H1 (cell line): Measurements from ENCODE around the gene SNW1. TPM values are rescaled to one million over a fixed set of nuclear protein-coding genes. Genes with fewer than 3 reads are reported as not detected.

Experiments used
- BACH1 ChIP-seq: IDR thresholded peaks from 2 replicates; pipeline ENCODE4 v1.6.1; 2012; ENCODE audit warnings: low read length, improper control_type of control experiment
- CTCF ChIP-seq, 3 experiments: IDR thresholded peaks; 1 replicate in 2 of 3; 2 replicates in 1 of 3; pipeline versions ENCODE4 v1.5.1 to v1.6.1; 2011; ENCODE audit warnings: low read length in 3 of 3, mild to moderate bottlenecking in 3 of 3, inconsistent platforms in 2 of 3, low read depth in 1 of 3, moderate library complexity in 1 of 3; ENCODE audit not compliant: insufficient read depth in 1 of 3; ENCODE audit errors: control extremely low read depth in 1 of 3
- POLR2A ChIP-seq, 2 experiments: IDR thresholded peaks; 1 replicate in 1 of 2; 2 replicates in 1 of 2; pipeline ENCODE4 v1.6.1; 2011; ENCODE audit warnings: low read depth in 2 of 2, low read length in 2 of 2, mild to moderate bottlenecking in 2 of 2; ENCODE audit errors: control extremely low read depth in 1 of 2
- POLR2AphosphoS5 ChIP-seq: IDR thresholded peaks from 2 replicates; pipeline ENCODE4 v1.6.1; 2011; ENCODE audit warnings: low read depth, low read length
- RBBP5 ChIP-seq: IDR thresholded peaks from 2 replicates; pipeline ENCODE4 v1.7.1; 2012; ENCODE audit warnings: low read depth, mild to moderate bottlenecking, inconsistent platforms, low read length, moderate library complexity, borderline replicate concordance
- SP1 ChIP-seq: IDR thresholded peaks from 2 replicates; pipeline ENCODE4 v1.6.1; 2011; ENCODE audit warnings: low read depth, low read length
- polyA plus RNA-seq, 7 experiments: library from polyadenylated mRNA; depleted of rRNA in 3 of 7; stranded (reverse) in 5 of 7; unstranded in 2 of 7; fragments of >200 nt in 5 of 7; fragments of 200-250 nt in 2 of 7; gene quantifications; 1 replicate in 5 of 7; 2 replicates in 1 of 7; 4 replicates in 1 of 7; pipeline versions ENCODE4 v1.2.1 to v1.2.3, GENCODE V29; 2011 to 2013; ENCODE audit warnings: missing spikeins in 2 of 7, mixed read lengths in 2 of 7
- total RNA-seq: library from RNA; stranded (reverse); fragmentation: NEBNext Ultra II Directional; extraction: Animal tissue kit (Norgen Biotek cat#: 25700); gene quantifications from 2 replicates; pipeline ENCODE4 v1.2.1, GENCODE V29; 2021
- TF ChIP-seq, protein P1 (sequence below): fragments of 300-600 bp; sonication (generic); IDR thresholded peaks from 2 replicates; pipeline ENCODE4 v1.7.1; 2012; ENCODE audit warnings: low read length, moderate library complexity, mild to moderate bottlenecking, inconsistent platforms; ENCODE audit not compliant: insufficient replicate concordance
- TF ChIP-seq, protein P2 (sequence below): IDR thresholded peaks from 2 replicates; pipeline ENCODE4 v1.6.1; 2012; ENCODE audit warnings: inconsistent platforms

SNW1 gene
- total and polyA plus RNA-seq, 2 of the 8 experiments (the other 6 are each of a cell fraction or from before 2014, with no cell fraction given), result 13.2 to 79.2 TPM

DNA sequence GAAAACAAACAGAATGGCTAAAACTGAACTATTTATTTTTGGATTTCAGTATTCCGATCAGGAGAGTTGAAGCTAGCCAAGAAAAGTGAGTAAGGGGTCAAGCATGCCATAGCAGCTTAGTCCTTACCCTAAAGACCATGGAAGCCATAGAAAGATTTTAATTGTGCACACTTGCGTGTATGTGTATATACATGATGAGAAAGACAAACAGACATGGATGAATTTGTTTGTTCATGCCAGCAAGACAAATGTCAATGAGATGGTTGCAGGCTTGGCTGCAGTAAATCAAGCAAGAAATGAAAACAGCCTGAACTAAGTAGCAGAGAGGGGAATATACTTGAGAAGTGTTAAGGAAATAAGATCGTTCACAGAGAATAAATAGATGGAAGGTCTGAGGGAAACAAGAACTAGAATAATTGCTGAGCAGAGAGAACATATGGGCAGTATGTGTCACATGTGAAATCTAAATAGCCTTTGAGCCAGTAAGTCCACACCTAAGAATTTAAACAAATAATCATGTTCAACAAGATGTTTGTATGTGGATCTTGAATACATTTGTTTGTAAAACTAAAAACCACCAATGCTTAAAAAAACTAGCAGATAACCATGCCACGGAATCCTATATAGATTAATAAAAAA lies 14.8 kb downstream of the SNW1 start (continued):
- no peak for TF ChIP-seq CTCF (IDR thresholded peaks at IDR 0.05; ENCODE audit: control extremely low read depth in 1 of 3, insufficient read depth in 1 of 3, low read depth in 1 of 3, low read length in 3 of 3)
- TF ChIP-seq, protein P1, sequence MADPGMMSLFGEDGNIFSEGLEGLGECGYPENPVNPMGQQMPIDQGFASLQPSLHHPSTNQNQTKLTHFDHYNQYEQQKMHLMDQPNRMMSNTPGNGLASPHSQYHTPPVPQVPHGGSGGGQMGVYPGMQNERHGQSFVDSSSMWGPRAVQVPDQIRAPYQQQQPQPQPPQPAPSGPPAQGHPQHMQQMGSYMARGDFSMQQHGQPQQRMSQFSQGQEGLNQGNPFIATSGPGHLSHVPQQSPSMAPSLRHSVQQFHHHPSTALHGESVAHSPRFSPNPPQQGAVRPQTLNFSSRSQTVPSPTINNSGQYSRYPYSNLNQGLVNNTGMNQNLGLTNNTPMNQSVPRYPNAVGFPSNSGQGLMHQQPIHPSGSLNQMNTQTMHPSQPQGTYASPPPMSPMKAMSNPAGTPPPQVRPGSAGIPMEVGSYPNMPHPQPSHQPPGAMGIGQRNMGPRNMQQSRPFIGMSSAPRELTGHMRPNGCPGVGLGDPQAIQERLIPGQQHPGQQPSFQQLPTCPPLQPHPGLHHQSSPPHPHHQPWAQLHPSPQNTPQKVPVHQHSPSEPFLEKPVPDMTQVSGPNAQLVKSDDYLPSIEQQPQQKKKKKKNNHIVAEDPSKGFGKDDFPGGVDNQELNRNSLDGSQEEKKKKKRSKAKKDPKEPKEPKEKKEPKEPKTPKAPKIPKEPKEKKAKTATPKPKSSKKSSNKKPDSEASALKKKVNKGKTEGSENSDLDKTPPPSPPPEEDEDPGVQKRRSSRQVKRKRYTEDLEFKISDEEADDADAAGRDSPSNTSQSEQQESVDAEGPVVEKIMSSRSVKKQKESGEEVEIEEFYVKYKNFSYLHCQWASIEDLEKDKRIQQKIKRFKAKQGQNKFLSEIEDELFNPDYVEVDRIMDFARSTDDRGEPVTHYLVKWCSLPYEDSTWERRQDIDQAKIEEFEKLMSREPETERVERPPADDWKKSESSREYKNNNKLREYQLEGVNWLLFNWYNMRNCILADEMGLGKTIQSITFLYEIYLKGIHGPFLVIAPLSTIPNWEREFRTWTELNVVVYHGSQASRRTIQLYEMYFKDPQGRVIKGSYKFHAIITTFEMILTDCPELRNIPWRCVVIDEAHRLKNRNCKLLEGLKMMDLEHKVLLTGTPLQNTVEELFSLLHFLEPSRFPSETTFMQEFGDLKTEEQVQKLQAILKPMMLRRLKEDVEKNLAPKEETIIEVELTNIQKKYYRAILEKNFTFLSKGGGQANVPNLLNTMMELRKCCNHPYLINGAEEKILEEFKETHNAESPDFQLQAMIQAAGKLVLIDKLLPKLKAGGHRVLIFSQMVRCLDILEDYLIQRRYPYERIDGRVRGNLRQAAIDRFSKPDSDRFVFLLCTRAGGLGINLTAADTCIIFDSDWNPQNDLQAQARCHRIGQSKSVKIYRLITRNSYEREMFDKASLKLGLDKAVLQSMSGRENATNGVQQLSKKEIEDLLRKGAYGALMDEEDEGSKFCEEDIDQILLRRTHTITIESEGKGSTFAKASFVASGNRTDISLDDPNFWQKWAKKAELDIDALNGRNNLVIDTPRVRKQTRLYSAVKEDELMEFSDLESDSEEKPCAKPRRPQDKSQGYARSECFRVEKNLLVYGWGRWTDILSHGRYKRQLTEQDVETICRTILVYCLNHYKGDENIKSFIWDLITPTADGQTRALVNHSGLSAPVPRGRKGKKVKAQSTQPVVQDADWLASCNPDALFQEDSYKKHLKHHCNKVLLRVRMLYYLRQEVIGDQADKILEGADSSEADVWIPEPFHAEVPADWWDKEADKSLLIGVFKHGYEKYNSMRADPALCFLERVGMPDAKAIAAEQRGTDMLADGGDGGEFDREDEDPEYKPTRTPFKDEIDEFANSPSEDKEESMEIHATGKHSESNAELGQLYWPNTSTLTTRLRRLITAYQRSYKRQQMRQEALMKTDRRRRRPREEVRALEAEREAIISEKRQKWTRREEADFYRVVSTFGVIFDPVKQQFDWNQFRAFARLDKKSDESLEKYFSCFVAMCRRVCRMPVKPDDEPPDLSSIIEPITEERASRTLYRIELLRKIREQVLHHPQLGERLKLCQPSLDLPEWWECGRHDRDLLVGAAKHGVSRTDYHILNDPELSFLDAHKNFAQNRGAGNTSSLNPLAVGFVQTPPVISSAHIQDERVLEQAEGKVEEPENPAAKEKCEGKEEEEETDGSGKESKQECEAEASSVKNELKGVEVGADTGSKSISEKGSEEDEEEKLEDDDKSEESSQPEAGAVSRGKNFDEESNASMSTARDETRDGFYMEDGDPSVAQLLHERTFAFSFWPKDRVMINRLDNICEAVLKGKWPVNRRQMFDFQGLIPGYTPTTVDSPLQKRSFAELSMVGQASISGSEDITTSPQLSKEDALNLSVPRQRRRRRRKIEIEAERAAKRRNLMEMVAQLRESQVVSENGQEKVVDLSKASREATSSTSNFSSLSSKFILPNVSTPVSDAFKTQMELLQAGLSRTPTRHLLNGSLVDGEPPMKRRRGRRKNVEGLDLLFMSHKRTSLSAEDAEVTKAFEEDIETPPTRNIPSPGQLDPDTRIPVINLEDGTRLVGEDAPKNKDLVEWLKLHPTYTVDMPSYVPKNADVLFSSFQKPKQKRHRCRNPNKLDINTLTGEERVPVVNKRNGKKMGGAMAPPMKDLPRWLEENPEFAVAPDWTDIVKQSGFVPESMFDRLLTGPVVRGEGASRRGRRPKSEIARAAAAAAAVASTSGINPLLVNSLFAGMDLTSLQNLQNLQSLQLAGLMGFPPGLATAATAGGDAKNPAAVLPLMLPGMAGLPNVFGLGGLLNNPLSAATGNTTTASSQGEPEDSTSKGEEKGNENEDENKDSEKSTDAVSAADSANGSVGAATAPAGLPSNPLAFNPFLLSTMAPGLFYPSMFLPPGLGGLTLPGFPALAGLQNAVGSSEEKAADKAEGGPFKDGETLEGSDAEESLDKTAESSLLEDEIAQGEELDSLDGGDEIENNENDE, result no peak
- TF ChIP-seq, protein P2, sequence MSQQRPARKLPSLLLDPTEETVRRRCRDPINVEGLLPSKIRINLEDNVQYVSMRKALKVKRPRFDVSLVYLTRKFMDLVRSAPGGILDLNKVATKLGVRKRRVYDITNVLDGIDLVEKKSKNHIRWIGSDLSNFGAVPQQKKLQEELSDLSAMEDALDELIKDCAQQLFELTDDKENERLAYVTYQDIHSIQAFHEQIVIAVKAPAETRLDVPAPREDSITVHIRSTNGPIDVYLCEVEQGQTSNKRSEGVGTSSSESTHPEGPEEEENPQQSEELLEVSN, result no peak
- TF ChIP-seq SP1, result no peak
- TF ChIP-seq RBBP5, result no peak
- no peak for TF ChIP-seq BACH1
- TF ChIP-seq POLR2A (IDR thresholded peaks at IDR 0.05; ENCODE audit: control extremely low read depth in 1 of 2, low read depth in 2 of 2, low read length in 2 of 2), result no peak
- TF ChIP-seq POLR2AphosphoS5, result no peak
